ENCODE measurements around the gene DAZAP2.
"Not testable (repeated sequence)": the region's sequence is repeated elsewhere in the genome, so short reads cannot be mapped to it uniquely, and the experiment has no call there.

Gene DAZAP2

GRCh38 chr12:51217133-51217967 is 21.3 kb upstream of the DAZAP2 start:
- DNase-seq (ENCODE audit: low spot score), result peak; percentile 13

GRCh38 chr12:51217968-51218606 is 20.5 kb upstream of the DAZAP2 start, which contains the start of gene POU6F1:
TSS of gene POU6F1 (minus strand) at chr12:51218062. CDS start at chr12:51206836, 11,226 bp downstream.
- peak; percentile 82 for DNase-seq (ENCODE audit: low spot score)

- DNase-seq (ENCODE audit: low spot score), result no peak
Observed at GRCh38 chr12:51218607-51219161, 19.9 kb upstream of the DAZAP2 start.

GRCh38 chr12:51219322-51219721 is 19.3 kb upstream of the DAZAP2 start:
- no peak for DNase-seq (ENCODE audit: low spot score)

GRCh38 chr12:51219857-51220256 is 18.8 kb upstream of the DAZAP2 start:
- not testable (repeated sequence) for DNase-seq (ENCODE audit: low spot score)

GRCh38 chr12:51222461-51222860 is 16.2 kb upstream of the DAZAP2 start:
- no peak for DNase-seq (ENCODE audit: low spot score)

GRCh38 chr12:51224625-51225024 is 14.0 kb upstream of the DAZAP2 start:
- DNase-seq (ENCODE audit: low spot score), result no peak

- DNase-seq (ENCODE audit: low spot score), result no peak
Observed at GRCh38 chr12:51225234-51225633, 13.4 kb upstream of the DAZAP2 start.

GRCh38 chr12:51225771-51226170 is 12.9 kb upstream of the DAZAP2 start:
- DNase-seq (ENCODE audit: low spot score), result no peak

GRCh38 chr12:51227112-51227511 is 11.5 kb upstream of the DAZAP2 start:
- not testable (repeated sequence) for DNase-seq (ENCODE audit: low spot score)

- DNase-seq (ENCODE audit: low spot score), result no peak
Observed at GRCh38 chr12:51227962-51228361, 10.7 kb upstream of the DAZAP2 start.

- DNase-seq (ENCODE audit: low spot score), result no peak
Observed at GRCh38 chr12:51229116-51229809, 9.4 kb upstream of the DAZAP2 start.

- DNase-seq (ENCODE audit: low spot score), result no peak
Observed at GRCh38 chr12:51232642-51233041, 6.0 kb upstream of the DAZAP2 start.

GRCh38 chr12:51234530-51234929 is 4.1 kb upstream of the DAZAP2 start:
- DNase-seq (ENCODE audit: low spot score), result no peak

- no peak for DNase-seq (ENCODE audit: low spot score)
Observed at GRCh38 chr12:51238037-51238509, 553 bp upstream of the DAZAP2 start.

GRCh38 chr12:51240971-51241370 is 2.3 kb downstream of the DAZAP2 start:
- no peak for DNase-seq (ENCODE audit: low spot score)

- no peak for DNase-seq (ENCODE audit: low spot score)
Observed at GRCh38 chr12:51242120-51242519, 3.5 kb downstream of the DAZAP2 start.

- no peak for DNase-seq (ENCODE audit: low spot score)
Observed at GRCh38 chr12:51242876-51243275, 4.2 kb downstream of the DAZAP2 start.

GRCh38 chr12:51244269-51244668 is 5.6 kb downstream of the DAZAP2 start:
- DNase-seq (ENCODE audit: low spot score), result no peak

- DNase-seq (ENCODE audit: low spot score), result no peak
Observed at GRCh38 chr12:51245476-51246253, 7.0 kb downstream of the DAZAP2 start.

- no peak for DNase-seq (ENCODE audit: low spot score)
Observed at GRCh38 chr12:51246254-51246853, 7.7 kb downstream of the DAZAP2 start.

Data from kidney capillary endothelial cell (primary cell).